ENCODE results near the gene NR2C2.
"Not testable (repeated sequence)": the region's sequence is repeated elsewhere in the genome, so short reads cannot be mapped to it uniquely, and the experiment has no call there.

The NR2C2 gene

DNA sequence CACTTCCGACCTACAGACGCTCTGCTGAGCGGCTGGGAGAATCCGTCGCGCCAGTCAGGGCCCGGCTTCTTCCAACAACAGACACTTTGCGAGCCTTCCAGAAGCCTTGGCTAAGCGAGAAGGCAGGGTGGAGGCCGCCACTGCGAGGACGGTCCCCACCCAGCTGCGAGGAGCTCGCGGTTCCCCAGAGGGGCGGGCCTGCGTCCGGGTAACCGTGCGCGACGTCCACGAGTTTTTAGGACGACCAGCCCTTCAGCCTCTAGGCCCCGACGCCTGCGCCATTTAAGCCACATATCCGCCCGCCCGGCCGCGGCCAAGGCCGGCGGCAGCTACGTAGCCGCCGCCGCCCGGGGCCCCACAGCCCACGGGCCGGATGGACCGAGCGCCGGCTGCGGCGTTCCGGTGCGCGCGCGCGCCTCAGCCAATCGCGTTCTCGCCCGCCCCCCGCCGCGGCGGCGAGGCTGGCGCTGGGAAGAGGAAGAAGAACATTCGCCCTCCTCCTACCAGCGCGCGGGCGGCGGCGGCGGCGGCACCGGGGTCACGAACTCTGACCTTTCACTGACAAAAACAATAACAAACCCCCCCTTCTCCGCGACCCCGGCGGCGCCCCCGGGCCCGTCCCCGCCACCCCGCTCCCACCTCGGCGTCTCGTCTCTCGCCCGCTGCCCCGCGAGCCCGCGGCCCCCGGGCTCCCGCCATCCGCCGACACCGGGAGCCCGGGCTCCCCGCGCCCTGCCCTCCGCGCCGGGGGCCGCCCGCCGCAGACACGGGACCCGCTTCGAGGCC is at the start of gene NR2C2:
Gene NR2C2, plus strand, starts transcription at position 484 of the 786 bp plus-strand sequence. CDS start 56,332 bp downstream, outside the sequence.
- peak; percentile 19 to 62 for DNase-seq

- no peak for DNase-seq
These were observed 48.5 kb upstream of the NR2C2 start for GRCh38 chr3:14898929-14899328.

DNA sequence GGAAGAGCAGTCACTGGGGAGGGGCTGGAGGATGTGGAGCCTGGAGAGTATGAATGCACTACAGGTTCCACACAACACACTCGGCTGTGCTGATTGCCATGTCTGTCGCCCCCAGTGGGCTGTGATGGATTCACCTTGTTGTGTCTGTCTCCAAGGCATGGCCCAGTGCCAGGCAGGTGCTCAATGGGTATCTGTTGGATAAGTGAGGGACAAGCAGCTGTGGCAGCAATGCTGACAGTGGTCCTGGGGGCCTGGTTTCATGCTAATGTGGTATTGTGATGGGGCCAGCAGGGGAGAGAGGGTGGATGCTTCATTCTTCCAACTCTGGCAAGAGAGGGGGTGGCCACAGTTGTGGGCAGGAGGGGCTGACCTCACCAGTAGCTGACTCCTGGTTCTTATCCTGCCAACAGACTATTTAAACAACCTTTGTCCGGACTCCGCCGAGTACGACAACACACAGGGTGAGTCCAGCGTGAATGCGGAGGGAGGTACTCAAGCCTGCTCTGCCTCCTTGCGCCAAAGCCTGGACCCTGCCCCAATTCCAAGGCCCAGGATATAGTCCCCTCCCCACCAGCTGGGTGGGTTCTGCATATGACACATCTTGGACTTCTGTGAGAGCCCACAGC is 47.3 kb upstream of the NR2C2 start:
- DNase-seq: no peak

- no peak for DNase-seq
These were observed 46.2 kb upstream of the NR2C2 start for GRCh38 chr3:14900881-14901873.

DNA sequence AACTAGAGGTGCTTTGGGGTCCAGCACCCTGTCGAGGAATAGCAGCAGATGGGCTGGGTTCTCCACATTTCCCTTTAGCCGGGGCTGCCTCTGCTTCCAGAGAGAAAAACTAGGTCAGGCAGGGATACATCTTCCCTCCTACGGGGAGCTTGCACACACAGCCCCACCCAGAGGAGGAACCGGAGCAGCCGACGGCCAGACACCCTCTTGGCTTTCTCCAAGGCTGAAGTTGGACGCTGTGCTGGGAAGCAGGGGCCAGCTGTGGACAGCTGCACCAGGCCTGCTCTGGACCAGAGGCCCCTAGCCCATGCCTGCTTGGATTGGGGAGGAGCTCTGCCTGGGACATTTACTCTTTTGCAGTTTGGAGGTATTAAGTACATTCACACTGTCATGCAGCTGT is 44.7 kb upstream of the NR2C2 start:
- no peak for DNase-seq

DNA sequence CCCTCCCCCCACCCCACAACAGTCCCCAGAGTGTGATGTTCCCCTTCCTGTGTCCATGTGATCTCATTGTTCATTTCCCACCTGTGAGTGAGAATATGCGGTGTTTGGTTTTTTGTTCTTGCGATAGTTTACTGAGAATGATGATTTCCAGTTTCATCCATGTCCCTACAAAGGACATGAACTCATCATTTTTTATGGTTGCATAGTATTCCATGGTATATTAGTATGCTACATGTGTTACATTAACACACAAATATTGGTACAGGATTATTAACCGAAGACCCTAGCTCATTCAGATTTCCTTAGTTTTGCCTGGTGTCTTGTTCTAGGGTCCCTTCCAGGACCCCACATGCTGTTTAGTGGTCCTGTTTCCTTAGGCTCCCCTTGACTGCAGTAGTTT is 43.9 kb upstream of the NR2C2 start:
- not testable (repeated sequence) for DNase-seq

- no peak for DNase-seq
These were observed 42.2 kb upstream of the NR2C2 start for GRCh38 chr3:14905055-14905657.

GRCh38 chr3:14906355-14906971 is 40.9 kb upstream of the NR2C2 start:
- DNase-seq: no peak

DNA sequence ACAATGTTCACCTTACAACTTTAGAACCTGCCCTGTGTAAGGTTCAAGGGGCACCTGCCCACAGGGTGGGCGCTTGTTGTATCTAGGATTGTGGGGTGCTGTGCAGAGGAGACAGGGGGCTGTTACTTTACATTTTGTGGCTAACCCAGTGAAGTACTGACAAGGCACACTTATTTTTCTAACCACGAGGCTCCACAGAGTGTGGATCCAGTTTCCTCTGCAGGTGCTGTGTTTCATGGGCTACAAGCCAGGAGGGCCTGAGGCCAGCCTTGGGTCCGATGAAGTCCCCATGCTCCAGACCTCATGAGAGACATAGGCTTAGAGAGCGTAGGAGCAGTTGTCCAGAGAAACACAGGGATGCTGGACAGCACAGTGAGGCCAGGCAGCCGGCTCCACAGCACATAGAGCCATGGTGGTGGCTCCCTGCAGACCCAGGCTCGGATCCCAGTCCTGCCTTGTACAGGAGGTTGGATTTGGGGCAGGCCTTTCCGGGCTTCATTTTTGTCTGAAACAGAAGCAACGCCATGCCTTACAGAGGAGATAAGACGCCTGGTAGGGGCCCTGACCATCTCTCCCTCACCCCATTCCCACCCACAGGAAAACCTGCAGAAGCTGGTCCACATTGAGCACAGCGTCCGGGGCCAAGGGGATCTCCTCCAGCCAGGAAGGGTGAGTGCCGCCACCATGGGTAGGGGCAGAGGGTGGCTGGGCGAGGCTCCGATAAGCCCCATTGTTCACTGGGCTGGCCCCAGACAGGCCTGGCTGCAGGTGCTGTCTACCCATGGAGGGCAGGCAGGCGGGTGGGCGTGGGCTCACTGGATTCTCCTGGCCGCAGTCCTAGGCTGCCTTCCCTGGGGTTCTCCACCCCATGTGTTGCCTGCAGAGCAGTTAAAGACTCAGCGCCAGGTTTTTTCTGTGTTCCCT is 40.1 kb upstream of the NR2C2 start:
- DNase-seq: no peak

DNA sequence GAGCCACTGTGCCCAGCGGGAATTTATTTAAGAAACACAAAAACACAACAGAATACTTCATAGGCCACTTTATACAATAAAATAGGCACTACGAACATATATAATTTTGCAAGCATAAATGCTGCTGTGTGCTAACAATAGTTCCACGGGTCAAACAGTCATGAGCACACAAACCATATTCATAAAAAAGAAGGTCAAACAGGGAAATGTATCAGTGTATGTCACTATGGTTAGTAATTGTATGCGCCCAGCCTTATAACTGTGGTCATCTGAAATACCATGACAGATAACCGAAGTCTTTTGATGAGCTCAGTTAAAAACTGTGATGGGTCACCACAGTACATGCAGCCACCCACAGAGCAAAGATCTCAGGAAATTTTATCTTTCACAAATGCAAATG is 38.1 kb upstream of the NR2C2 start:
- DNase-seq: no peak

GRCh38 chr3:14911651-14912050 is 35.7 kb upstream of the NR2C2 start:
- DNase-seq: no peak

DNA sequence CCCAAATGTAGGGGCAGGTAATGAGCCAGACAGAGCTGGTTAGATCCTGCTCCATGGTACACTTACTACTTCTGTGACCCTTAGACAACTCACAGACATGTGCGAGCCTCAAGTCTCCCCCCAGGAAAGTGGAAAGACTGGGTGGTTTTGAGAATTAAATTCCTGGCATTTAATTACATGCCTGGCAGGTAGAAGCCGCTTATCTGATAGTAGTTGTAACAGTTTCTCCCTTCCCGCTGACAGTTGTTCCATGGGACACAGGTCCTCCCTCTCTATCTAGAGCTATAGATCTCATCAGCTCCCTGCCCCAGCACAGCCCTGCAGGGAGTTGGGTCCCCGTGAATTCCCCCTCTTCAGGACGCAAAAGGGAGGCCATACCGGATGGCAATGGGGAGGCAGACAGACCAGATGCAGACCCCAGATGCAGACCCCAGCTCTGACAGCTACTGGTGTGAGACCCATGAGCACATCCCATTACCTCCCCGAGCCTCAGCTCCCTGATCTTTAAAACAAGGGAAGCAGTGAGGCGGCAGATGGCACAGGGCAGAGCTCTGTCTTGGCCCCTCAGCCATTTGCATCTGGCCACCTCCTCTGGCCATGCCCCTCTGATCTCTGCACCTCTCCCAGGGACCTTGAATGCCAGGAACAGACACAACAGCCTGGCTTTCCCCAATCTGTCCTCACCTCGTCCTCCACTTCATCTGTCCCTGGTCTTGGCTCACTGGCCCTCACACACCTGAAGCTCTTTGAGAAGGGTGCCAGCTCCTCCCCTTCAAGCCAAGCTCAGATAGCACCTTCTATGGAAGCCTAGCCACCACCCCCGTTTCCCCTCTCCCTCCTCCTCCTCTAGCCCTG is 34.1 kb upstream of the NR2C2 start:
- DNase-seq: no peak

DNA sequence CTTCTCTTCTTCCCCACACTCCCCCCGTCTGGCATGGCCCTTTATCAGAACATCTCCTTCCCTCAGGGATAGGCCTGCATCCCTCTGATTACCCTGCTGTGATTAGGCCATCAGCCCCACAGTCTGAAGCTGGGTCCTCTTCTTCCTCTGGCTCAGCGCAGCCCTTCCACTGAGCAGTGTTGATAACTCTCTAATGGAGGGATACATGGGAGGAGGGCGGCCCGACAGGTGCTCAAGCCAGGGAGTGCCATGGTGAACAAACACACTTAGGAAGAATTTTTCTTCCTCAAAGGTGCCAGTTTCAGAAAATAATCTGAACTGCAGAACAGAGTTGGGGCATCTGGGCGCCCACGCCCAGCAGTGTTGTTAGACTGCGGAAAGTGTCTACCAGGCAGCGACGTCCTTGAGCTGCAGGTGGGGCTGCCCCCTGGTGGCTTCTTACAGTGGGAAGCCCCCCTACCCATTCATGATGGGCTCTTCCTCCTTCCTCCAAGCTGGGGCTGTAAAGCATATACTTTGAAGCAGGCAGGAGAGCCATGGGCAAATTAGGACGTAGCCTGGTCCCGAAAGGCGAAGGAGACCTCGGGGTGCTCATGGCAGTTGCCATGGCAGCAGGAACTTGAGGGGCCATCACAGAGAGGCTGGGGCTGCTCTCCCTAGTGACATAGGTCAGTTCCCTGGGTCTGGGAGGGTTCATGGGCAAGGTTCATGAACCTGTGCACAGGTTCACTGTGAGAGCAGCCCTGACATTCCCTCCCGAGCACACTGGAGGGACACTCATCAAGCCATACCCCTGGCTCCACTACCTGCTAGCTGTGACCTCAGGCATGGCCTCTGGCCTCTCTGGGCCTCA is 33.2 kb upstream of the NR2C2 start:
- no peak for DNase-seq

- DNase-seq: no peak
These were observed 32.6 kb upstream of the NR2C2 start for GRCh38 chr3:14914779-14915117.

DNA sequence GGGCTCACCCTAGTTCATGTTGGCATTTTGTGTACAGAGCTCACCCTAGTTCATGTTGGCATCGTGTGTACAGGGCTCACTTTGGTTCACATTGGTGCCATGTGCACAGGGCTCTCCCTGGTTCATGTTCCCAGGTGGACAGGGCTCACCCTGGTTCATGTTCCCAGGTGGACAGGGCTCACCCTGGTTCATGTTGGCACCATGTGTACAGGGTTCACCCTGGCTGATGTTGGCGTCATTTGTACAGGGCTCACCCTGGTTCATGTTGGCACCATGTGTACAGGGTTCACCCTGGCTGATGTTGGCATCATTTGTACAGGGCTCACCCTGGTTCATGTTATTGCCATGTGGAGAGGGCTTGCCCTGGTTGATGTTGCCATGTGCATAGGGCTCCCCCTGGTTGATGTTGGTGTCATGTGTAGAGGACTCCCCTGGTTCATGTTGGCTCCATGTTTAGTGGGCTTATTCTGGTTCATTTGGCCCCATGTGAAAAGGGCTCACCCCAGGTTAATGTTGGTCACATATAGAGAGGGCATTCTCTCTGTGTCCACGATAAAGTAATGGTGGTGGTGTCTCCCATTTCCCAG is 31.7 kb upstream of the NR2C2 start:
- no peak for DNase-seq

DNA sequence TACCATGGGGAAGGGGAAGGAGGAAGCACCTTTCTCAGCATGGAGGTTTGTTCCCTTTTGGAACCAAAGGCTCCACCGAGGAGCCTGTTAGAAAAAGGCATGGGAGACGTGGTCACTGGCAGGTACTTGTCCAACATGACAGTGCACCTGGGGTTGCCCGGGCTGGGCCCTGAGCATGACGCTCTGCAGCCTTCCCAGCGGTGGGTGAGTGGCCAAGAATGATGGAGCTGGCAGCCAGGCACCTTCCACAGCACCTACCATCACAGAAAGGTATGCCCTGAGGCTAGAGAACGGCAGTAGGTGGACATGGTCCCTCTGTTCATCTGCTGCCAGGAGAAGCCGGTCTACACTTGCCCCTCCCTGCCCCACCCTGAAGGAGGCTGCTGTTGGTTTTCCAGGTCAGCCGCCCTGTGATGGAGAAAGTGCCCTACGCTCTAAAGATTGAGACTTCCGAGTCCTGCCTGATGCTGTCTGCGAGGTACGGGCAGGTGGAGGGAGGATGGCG is 29.0 kb upstream of the NR2C2 start:
- no peak for DNase-seq

- no peak for DNase-seq
These were observed 26.8 kb upstream of the NR2C2 start for GRCh38 chr3:14920536-14920935.

- peak; percentile 41 to 78 for DNase-seq
These were observed 26.3 kb upstream of the NR2C2 start for GRCh38 chr3:14921034-14921616.
